GM18505 (cell line): ENCODE results near the gene ARID4B.
"Not testable (repeated sequence)": the region's sequence is repeated elsewhere in the genome, so short reads cannot be mapped to it uniquely, and the experiment has no call there.

Experiments
- ATAC-seq: cut with Tn5 transposase; IDR thresholded peaks from one replicate; pipeline ENCODE4 v1.9.1; 2021; ENCODE audit not compliant: unreplicated experiment
- POLR2A ChIP-seq: IDR thresholded peaks from 4 replicates; pipeline ENCODE4 v1.6.1; 2011; ENCODE audit warnings: borderline replicate concordance; ENCODE audit not compliant: insufficient read depth, insufficient read length; ENCODE audit errors: extremely low read depth

Gene ARID4B

DNA sequence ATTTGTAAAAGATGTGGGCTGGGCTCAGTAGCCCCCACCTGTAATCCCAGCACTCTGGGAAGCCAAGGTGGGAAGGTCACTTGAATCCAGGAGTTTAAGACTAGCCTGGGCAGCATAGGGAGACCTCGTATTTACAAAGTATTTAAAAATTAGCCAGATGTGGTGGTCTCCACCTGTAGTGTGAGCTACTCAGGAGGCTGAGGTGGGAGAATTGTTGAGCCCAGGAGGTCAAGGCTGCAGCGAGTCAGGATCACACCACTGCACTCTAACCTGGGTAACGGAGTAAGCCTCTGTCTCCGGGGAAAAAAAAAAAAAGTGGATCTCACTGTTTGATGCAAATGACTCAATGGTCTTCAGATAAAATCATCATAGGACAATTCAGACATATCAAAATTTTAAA lies 89.4 kb downstream of the ARID4B start:
- TF ChIP-seq POLR2A, result no peak

DNA sequence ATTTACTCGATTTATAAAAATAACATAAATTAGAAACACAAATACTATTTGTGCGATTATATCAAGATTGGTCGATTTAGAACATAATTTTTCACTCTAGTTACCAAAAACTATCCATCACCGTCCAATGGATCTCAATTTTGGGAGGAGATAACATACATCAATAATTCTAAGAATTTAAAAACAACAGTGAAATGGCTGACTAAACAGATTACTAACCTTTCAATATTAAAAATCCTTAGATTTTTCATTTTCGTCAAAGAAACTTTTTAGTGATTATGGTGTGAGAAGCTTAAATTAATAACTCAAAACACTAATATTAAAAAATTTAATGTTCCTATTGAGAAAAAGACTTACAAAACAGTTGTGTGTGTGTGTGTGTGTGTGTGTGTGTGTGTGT lies 91.9 kb downstream of the ARID4B start:
- ATAC-seq, result no peak
- no peak for TF ChIP-seq POLR2A

More for the DNA sequence above, 89.4 kb downstream of the ARID4B start:
- ATAC-seq, result no peak

DNA sequence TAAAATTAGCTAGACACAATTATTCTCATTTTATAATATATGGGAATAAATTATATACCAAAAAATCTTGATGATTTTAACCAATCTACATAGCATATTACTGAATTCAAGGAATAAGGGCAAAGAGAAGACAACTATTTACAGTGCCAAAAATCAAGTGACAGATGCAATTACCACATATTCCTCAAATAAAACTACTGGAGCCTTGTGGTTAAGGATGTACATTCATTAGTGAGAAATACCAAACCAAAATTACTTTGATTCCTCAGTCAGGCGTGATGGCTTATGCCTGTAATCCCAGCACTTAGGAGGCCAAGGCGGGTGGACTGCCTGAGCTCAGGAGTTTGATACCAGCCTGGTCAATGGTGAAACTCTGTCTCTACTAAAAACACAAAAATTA lies 98.1 kb downstream of the ARID4B start:
- no peak for ATAC-seq

DNA sequence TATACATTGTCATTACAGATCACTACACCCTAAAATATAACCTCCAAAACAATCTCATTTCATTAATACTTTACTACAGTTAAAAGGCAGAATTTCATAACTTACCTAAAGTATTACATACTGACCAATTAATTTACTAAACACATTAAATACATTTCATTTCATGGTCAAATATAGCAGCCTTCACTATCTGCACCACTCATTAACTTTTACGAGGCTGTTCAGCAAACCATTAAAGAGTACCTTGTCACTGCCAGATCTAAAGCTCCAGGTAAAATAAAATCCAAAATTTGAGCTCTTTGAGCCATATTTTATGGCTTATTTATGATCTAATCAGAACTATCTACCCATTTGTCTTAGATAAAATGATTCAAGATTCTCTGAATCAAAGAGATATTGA lies 100.6 kb downstream of the ARID4B start:
- TF ChIP-seq POLR2A, result no peak
- ATAC-seq, result no peak

More for the DNA sequence above, 98.1 kb downstream of the ARID4B start:
- TF ChIP-seq POLR2A, result no peak

DNA sequence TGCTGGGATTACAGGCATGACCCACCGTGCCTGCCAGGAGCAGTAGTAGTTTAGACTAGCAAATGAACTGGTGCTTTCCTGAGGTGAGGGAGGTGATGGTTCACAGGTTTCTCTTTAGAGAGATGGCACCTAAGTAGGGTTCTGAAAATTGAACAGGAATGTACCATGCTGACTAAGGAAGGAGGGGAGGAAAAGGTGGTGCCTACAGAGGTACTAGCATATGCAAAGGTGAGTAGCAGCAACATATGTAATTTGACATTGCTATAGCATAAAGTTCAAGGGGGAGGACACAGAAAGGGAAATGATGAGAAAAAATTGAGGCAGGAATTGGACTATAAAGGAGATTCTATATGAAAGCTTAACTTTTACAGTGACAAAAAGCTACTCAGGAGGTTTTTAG lies 101.0 kb downstream of the ARID4B start:
- no peak for ATAC-seq
- TF ChIP-seq POLR2A, result no peak

DNA sequence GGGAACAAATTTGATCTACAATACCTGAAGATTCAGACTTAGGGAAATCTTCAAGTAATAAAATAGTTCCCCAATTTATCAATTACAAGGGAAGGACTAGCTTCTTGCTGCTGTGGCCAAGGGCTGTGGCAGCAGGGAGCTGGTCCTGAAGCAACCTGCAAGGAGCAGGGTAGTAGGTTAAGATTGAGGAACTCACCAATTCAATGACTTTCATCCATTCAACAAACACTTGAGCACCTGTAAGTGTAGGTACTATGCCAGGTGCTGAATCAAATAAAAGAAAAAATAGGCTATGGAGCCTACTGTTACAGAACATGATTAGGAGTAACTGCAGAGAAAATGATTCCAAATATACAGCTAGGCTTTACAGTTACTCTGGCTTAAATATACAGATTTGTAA lies 102.7 kb downstream of the ARID4B start:
- no peak for ATAC-seq
- no peak for TF ChIP-seq POLR2A

DNA sequence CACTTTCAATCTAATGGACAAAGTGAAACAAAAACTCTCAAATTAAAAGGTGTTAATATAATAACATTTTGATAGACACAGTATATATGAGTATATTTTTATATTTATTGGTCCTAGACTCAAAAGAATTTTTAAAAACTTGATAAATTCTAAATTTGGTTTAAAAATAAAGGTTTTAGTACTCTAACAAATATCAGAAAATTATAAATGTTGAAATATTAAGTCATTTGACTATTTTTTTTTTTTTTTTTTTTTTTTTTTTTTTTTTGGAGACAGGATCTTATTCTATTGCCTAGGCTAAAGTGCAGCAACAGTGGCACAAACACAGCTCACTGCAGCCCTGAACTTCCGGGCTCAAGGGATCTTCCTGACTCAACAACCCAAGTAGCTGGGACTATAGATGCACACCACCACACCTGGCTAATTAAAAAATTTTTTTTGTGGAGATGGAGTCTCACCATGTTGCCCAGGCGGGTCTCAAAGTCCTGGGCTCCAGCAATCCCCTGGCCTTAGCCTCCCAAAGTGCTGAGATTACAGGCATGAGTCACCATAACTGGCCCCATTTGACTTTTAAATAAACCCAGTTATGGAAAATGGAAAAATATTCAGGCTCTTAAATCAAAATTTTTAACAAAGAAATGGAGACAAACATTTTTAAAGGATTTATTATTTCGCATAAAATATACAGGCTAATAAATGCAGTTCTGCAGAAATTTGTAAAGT lies 106.2 kb downstream of the ARID4B start:
- TF ChIP-seq POLR2A, result no peak
- no peak for ATAC-seq

DNA sequence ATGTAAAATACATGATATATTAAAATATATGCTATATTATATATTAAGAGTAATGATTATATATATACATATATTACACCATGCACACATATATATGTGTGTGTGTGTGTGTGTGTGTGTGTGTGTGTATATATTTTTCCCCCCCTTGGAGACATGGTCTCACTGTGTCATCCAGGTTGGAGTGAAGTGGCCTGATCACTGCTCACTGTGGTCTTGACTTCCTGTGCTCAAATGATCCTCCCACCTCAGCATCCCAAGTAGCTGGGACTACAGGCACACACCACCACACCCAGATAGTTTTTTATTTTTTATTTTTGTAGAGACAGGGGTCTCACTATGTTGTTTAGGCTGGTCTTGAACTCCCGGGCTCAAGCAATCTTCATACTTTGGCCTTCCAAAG lies 112.5 kb downstream of the ARID4B start:
- ATAC-seq, result no peak

DNA sequence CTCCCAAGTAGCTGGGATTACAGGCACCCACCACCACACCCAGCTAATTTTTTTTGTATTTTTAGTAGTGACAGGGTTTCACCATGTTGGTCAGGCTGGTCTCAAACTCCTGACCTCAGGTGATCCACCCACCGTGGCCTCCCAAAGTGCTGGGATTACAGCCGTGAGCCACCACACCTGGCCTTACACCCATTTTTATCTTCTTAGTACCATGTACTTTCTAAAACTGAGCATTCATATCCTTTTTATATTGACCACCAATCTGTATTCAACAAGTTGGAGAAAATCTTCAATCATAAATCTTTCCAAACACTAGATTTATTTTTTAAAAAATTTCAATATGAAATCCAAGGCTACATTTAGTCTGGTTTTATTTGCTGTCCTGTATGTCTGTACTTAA lies 113.0 kb downstream of the ARID4B start:
- not testable (repeated sequence) for ATAC-seq

More for the DNA sequence above, 112.5 kb downstream of the ARID4B start:
- no peak for TF ChIP-seq POLR2A

DNA sequence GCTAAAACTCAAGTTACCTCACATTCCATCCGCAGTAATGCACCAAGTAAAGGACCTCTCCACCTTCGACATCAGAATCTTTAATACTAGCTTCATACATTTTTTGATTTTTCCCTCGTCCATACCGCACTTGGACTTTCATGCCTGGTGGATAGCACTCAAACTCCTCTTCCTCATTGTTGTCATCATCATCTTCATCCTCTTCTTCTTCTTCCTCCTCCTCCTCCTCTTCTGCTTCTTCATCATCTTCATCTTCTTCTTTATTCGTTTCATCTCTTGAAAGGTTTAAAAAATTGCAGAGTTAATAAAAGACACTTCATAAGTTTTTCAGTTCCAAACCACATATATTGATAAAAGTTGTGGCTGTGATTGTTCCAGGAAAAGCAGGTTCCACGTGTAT lies 114.2 kb downstream of the ARID4B start:
- no peak for TF ChIP-seq POLR2A
- no peak for ATAC-seq

DNA sequence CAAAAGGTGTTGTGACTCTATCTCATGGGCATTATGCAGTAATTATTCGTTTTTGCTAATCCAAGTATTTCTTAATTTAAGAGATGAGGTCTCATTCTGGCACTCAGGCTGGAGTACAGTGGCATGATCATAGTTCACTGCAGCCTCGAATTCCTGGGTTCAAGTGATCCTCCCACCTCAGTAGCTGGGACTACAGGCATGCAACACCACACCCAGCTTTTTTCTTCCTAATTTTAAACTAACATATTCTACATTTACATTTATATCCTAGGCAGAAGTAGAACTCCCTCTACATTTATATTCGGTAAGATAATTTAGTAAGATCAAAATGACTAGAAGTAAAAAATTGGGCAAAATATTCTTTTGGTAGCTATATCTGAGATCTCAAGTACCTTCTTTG lies 116.5 kb downstream of the ARID4B start:
- ATAC-seq, result no peak
- no peak for TF ChIP-seq POLR2A

DNA sequence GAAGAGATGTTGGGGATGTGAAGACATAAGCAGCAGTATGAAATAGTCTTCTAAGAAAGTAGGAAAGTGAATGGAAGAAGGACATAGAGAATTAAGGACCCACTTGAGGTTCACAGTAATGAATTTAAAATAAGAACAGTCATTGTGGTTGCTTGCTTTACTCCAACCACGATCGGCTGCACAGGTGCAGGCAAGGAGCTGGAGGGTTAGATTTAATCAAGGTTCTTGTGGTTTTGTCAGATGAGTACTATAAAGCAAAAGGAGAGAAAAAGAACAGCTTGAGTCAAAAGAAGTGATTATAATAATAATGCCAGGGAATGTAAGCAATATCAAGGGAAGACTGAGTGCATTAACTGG lies 120.8 kb downstream of the ARID4B start:
- no peak for TF ChIP-seq POLR2A
- ATAC-seq, result no peak

DNA sequence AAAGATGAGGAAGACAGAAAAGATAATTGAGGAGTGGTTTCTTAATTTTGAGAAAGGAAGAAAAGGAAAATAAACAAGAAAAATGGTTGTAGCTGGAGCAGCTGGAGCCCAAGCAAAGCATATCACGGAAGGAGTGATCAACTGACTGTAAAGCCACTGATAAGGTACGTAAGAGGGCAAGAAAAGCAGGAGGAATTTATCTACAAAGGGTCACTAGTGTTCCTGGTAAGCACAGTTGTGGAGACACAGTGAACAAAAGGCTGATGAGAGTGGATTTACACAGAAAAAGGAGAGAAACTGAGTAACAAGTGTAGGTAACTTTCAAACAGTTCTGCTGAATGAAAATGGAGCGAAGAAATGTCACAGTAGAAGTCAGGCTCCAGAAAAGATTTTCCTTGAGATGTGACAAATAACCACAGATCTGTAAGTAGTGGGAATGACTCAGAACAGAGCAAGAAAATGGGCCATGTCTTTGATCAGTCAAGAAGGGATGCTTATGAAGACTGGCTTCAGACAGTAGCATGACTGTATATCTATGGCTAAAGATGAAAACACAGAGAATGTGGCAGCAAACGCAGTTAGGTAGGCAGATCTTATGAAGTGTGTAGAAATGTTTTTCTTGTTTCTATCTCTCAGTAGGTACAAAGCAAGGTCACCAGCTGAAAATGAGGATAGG lies 121.3 kb downstream of the ARID4B start:
- no peak for ATAC-seq
- TF ChIP-seq POLR2A, result no peak

DNA sequence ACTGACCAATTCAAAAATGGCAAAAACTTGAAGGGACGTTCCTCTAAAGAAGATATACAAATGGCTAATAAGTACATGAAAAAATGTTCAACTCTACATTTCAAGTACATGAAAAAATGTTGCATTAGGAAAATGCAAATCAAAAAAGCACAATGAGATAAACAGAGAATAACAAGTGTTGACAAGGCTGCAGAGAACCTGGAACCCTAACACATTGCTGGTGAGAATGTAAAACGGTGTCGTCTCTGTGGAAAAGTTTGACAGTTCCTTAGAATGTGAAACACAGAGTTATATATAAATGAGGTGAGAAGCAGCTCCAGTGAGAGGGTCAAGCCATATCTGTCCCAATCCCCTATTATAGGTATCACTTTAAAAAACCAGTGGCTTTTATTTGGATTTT lies 122.3 kb downstream of the ARID4B start:
- no peak for TF ChIP-seq POLR2A
- ATAC-seq, result no peak

DNA sequence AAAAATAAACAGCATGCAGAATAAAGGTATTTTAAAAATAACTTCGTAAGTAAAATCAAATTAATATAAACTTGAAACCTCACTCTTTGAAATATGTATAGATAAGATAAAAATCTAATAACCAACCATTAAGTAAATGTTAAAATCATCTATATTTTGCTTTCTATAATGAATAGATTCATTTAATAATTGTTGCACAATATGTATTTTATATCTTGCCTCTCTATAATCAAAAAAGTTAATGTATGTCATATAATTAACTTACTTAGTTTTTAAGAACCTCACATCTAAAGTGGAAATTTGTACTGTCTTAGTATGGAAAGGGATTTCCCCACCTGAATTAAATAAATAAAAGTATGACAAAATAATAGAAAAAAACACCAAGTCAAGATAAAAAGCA lies 124.6 kb downstream of the ARID4B start:
- no peak for TF ChIP-seq POLR2A
- ATAC-seq, result no peak

DNA sequence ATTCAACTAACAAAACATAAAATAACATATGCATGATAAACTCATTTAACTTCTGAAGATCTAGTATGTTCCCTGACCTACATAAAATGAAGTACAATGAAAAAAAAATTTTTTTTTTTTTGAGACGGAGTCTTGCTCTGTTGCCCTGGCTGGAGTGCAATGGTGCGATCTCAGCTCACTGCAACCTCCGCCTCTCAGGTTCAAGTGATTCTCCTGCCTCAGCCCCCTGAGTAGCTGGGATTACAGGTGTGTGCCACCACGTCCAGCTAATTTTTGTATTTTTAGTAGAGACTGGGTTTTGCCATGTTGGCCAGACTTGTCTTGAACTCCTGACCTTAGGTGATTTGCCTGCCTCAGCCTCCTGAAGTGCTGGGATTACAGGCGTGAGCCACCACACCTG lies 125.5 kb downstream of the ARID4B start:
- ATAC-seq, result not testable (repeated sequence)

DNA sequence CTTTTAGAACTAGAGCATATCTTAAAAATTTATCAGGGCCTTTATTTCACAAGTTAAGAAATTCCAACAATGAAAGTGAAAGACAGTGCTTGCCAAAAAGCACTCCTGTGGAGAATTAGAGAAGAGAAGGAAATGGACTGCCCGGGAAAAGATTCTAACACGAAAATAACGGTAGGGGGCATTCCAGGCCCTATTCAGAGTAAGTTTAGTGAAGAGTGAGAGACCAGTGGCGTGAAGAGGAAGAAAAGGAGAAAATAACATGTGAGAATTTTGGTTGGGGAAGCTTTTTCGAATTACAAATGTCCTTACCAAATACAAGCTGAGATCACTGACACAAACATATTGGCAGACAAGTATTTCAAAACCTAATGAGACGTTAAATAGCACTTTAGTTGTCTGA lies 128.5 kb downstream of the ARID4B start:
- no peak for ATAC-seq
- no peak for TF ChIP-seq POLR2A
